IPS-18c (cell line): ENCODE measurements around the gene ZFP64.

ENCODE experiments used
- H3K4me3 ChIP-seq: 2 replicates; pipeline ENCODE4 v1.7.0; 2013; ENCODE audit warnings: low read depth, mild to moderate bottlenecking, low read length, moderate library complexity; ENCODE audit not compliant: insufficient read depth
- H3K9me3 ChIP-seq: one replicate; pipeline ENCODE4 v1.6.1; 2013; ENCODE audit warnings: mild to moderate bottlenecking, low read length, moderate library complexity; ENCODE audit not compliant: control insufficient read depth, insufficient read depth

Gene ZFP64

GRCh38 chr20:52178691-52179090 lies 12.9 kb downstream of the ZFP64 start:
- Histone ChIP-seq H3K9me3 (no peaks in the 10 kb centered on the region), H3K4me3 (no peak overlapping the region)

GRCh38 chr20:52175840-52176239 lies 15.7 kb downstream of the ZFP64 start:
- Histone ChIP-seq H3K4me3 (no peak overlapping the region), H3K9me3 (no peaks in the 10 kb centered on the region)

GRCh38 chr20:52172392-52173047 lies 19.1 kb downstream of the ZFP64 start:
- no peaks in the 10 kb centered on the region for H3K9me3 ChIP-seq
- H3K4me3 ChIP-seq, result no peak overlapping the region

GRCh38 chr20:52171025-52171424 lies 20.6 kb downstream of the ZFP64 start:
- Histone ChIP-seq H3K9me3 (no peaks in the 10 kb centered on the region), H3K4me3 (no peak overlapping the region)

- H3K9me3 ChIP-seq, result no peaks in the 10 kb centered on the region
- H3K4me3 ChIP-seq, result no peak overlapping the region
These were observed 23.5 kb downstream of the ZFP64 start for GRCh38 chr20:52168116-52168515.

- Histone ChIP-seq H3K9me3 (no peaks in the 10 kb centered on the region), H3K4me3 (no peak overlapping the region)
These were observed 24.2 kb downstream of the ZFP64 start for GRCh38 chr20:52167232-52167840.

GRCh38 chr20:52166150-52166549 lies 25.4 kb downstream of the ZFP64 start:
- Histone ChIP-seq H3K9me3 (no peaks in the 10 kb centered on the region), H3K4me3 (no peak overlapping the region)

GRCh38 chr20:52160621-52161204 lies 30.9 kb downstream of the ZFP64 start:
- no peak overlapping the region for H3K4me3 ChIP-seq
- no peaks in the 10 kb centered on the region for H3K9me3 ChIP-seq

- Histone ChIP-seq H3K9me3 (no peaks in the 10 kb centered on the region), H3K4me3 (no peak overlapping the region)
These were observed 31.5 kb downstream of the ZFP64 start for GRCh38 chr20:52160049-52160570.

GRCh38 chr20:52154575-52154974 lies 37.0 kb downstream of the ZFP64 start:
- H3K4me3 ChIP-seq, result no peak overlapping the region
- H3K9me3 ChIP-seq, result no peaks in the 10 kb centered on the region

GRCh38 chr20:52153896-52154295 lies 37.7 kb downstream of the ZFP64 start:
- no peaks in the 10 kb centered on the region for H3K9me3 ChIP-seq
- H3K4me3 ChIP-seq, result no peak overlapping the region

- H3K9me3 ChIP-seq, result no peaks in the 10 kb centered on the region
- H3K4me3 ChIP-seq, result no peak overlapping the region
These were observed 38.7 kb downstream of the ZFP64 start for GRCh38 chr20:52152921-52153320.

GRCh38 chr20:52152416-52152815 lies 39.2 kb downstream of the ZFP64 start:
- Histone ChIP-seq H3K9me3 (no peaks in the 10 kb centered on the region), H3K4me3 (no peak overlapping the region)

- Histone ChIP-seq H3K9me3 (no peaks in the 10 kb centered on the region), H3K4me3 (no peak overlapping the region)
These were observed 40.9 kb downstream of the ZFP64 start for GRCh38 chr20:52150440-52151258.

GRCh38 chr20:52145587-52145986 lies 46.0 kb downstream of the ZFP64 start:
- Histone ChIP-seq H3K4me3 (no peak overlapping the region), H3K9me3 (no peaks in the 10 kb centered on the region)

- Histone ChIP-seq H3K4me3 (no peak overlapping the region), H3K9me3 (no peaks in the 10 kb centered on the region)
These were observed 48.3 kb downstream of the ZFP64 start for GRCh38 chr20:52143277-52143676.

GRCh38 chr20:52142757-52143156 lies 48.8 kb downstream of the ZFP64 start:
- Histone ChIP-seq H3K4me3 (no peak overlapping the region), H3K9me3 (no peaks in the 10 kb centered on the region)

- Histone ChIP-seq H3K4me3 (no peak overlapping the region), H3K9me3 (no peaks in the 10 kb centered on the region)
These were observed 51.6 kb downstream of the ZFP64 start for GRCh38 chr20:52139986-52140385.
